ENCODE measurements around the gene SNTA1.

The SNTA1 gene

GRCh38 chr20:33401184-33401920 is 42.2 kb downstream of the SNTA1 start, which contains the start of gene CDK5RAP1:
TSS of gene CDK5RAP1 (minus strand) at chr20:33401519. CDS start at chr20:33397064, 4,455 bp downstream.
- peak; percentile 87 to 94 for DNase-seq
- H3K4me3 ChIP-seq (ENCODE audit: low read depth, low read length): peak within 1 kb of the TSS; percentile 96
- peak within 1 kb of the TSS; percentile 64 for H3K9ac ChIP-seq (ENCODE audit: low read length)
- H3K14ac ChIP-seq (ENCODE audit: low read length): peak within 1 kb of the TSS; percentile 85
- WGBS (ENCODE audit: extremely low coverage, insufficient coverage, insufficient read length): no CpG with 5 or more reads among the region's 43 CpGs
- H3K36me3 ChIP-seq (ENCODE audit: control insufficient read depth in 1 of 2, insufficient read depth in 2 of 2, low read length in 2 of 2): peaks cover 0 to 6% of the 10 kb centered on the region in 2 experiments
- H4K8ac ChIP-seq (ENCODE audit: low read depth, low read length): peak within 1 kb of the TSS; percentile 98
- peak within 1 kb of the TSS; percentile 62 for H2BK120ac ChIP-seq (ENCODE audit: insufficient read depth, low read length, poor library complexity)
- peak within 1 kb of the TSS; percentile 84 for H2AFZ ChIP-seq (ENCODE audit: insufficient read depth, low read length, poor library complexity)
- H3K4ac ChIP-seq (ENCODE audit: low read depth, low read length): peak within 1 kb of the TSS; percentile 87
- H4K91ac ChIP-seq (ENCODE audit: low read depth, low read length): peak within 1 kb of the TSS; percentile 82
- H3K27ac ChIP-seq (ENCODE audit: low read depth, low read length): no peak within 1 kb of the TSS
- peaks cover 3% of the 10 kb centered on the region for H3K79me1 ChIP-seq (ENCODE audit: low read length)
- H3K4me2 ChIP-seq (ENCODE audit: low read length): peak within 1 kb of the TSS; percentile 92
- no peak within 1 kb of the TSS for H3K23ac ChIP-seq (ENCODE audit: low read length)
- peak within 1 kb of the TSS; percentile 96 for H4K12ac ChIP-seq (ENCODE audit: low read depth, low read length)
- H3K27me3 ChIP-seq (ENCODE audit: insufficient read depth, low read length): no peaks in the 10 kb centered on the region
- peaks cover 6% of the 10 kb centered on the region for H3K79me2 ChIP-seq (ENCODE audit: control insufficient read depth, insufficient read depth, low read length, poor library complexity)
- peak within 1 kb of the TSS; percentile 71 for H3K18ac ChIP-seq (ENCODE audit: low read length)
- no peak within 1 kb of the TSS for H2AK5ac ChIP-seq (ENCODE audit: low read length)
- no peak within 1 kb of the TSS for H2BK12ac ChIP-seq (ENCODE audit: low read length)
- peaks cover 0 to 7% of the 10 kb centered on the region in 2 experiments for H3K4me1 ChIP-seq (ENCODE audit: control insufficient read depth in 1 of 2, insufficient read depth in 2 of 2, low read length in 2 of 2)
- H2BK5ac ChIP-seq (ENCODE audit: low read depth, low read length, poor library complexity): no peak within 1 kb of the TSS
- H3K9me3 ChIP-seq (ENCODE audit: insufficient read depth, low read depth, low read length): no peaks in the 10 kb centered on the region

- H2AK5ac ChIP-seq (ENCODE audit: low read length): no peak overlapping the region
Measured at GRCh38 chr20:33400812-33401183, 42.8 kb downstream of the SNTA1 start.

GRCh38 chr20:33399924-33400323 is 43.6 kb downstream of the SNTA1 start:
- WGBS (ENCODE audit: extremely low coverage, insufficient coverage, insufficient read length): no CpG with 5 or more reads among the region's 6 CpGs

More at GRCh38 chr20:33400812-33401183, 42.8 kb downstream of the SNTA1 start:
- DNase-seq: peak in 1 of 2 donors; percentile 17
- peak overlapping the region; percentile 82 for H4K91ac ChIP-seq (ENCODE audit: low read depth, low read length)
- no peaks in the 10 kb centered on the region for H3K27me3 ChIP-seq (ENCODE audit: insufficient read depth, low read length)
- H2BK5ac ChIP-seq (ENCODE audit: low read depth, low read length, poor library complexity): no peak overlapping the region
- peak overlapping the region; percentile 92 for H3K4me2 ChIP-seq (ENCODE audit: low read length)
- H3K14ac ChIP-seq (ENCODE audit: low read length): peak overlapping the region; percentile 85
- H3K36me3 ChIP-seq (ENCODE audit: control insufficient read depth in 1 of 2, insufficient read depth in 2 of 2, low read length in 2 of 2): peaks cover 0 to 6% of the 10 kb centered on the region in 2 experiments
- H3K4me3 ChIP-seq (ENCODE audit: low read depth, low read length): peak overlapping the region; percentile 96
- peak overlapping the region; percentile 64 for H3K9ac ChIP-seq (ENCODE audit: low read length)
- H3K79me1 ChIP-seq (ENCODE audit: low read length): peaks cover 3% of the 10 kb centered on the region
- H3K79me2 ChIP-seq (ENCODE audit: control insufficient read depth, insufficient read depth, low read length, poor library complexity): peaks cover 6% of the 10 kb centered on the region
- no peak overlapping the region for H3K27ac ChIP-seq (ENCODE audit: low read depth, low read length)
- H2BK120ac ChIP-seq (ENCODE audit: insufficient read depth, low read length, poor library complexity): no peak overlapping the region
- no peak overlapping the region for H2BK12ac ChIP-seq (ENCODE audit: low read length)
- H3K18ac ChIP-seq (ENCODE audit: low read length): peak overlapping the region; percentile 71
- H3K23ac ChIP-seq (ENCODE audit: low read length): no peak overlapping the region
- H4K12ac ChIP-seq (ENCODE audit: low read depth, low read length): peak overlapping the region; percentile 96
- H4K8ac ChIP-seq (ENCODE audit: low read depth, low read length): peak overlapping the region; percentile 98
- H3K9me3 ChIP-seq (ENCODE audit: insufficient read depth, low read depth, low read length): no peaks in the 10 kb centered on the region
- whole genome bisulfite sequencing (ENCODE audit: extremely low coverage, insufficient coverage, insufficient read length): no CpG with 5 or more reads among the region's 8 CpGs
- H3K4me1 ChIP-seq (ENCODE audit: control insufficient read depth in 1 of 2, insufficient read depth in 2 of 2, low read length in 2 of 2): peaks cover 0 to 7% of the 10 kb centered on the region in 2 experiments
- peak overlapping the region; percentile 87 for H3K4ac ChIP-seq (ENCODE audit: low read depth, low read length)
- peak overlapping the region; percentile 84 for H2AFZ ChIP-seq (ENCODE audit: insufficient read depth, low read length, poor library complexity)

GRCh38 chr20:33394718-33395117 is 48.8 kb downstream of the SNTA1 start:
- no peak overlapping the region for H2AK5ac ChIP-seq (ENCODE audit: low read length)
- no peak overlapping the region for H3K4me2 ChIP-seq (ENCODE audit: low read length)
- H3K27ac ChIP-seq (ENCODE audit: low read depth, low read length): no peak overlapping the region
- H3K4ac ChIP-seq (ENCODE audit: low read depth, low read length): no peak overlapping the region
- H2BK120ac ChIP-seq (ENCODE audit: insufficient read depth, low read length, poor library complexity): no peak overlapping the region
- no peak overlapping the region for H2BK5ac ChIP-seq (ENCODE audit: low read depth, low read length, poor library complexity)
- no peak overlapping the region for H2AFZ ChIP-seq (ENCODE audit: insufficient read depth, low read length, poor library complexity)
- H4K8ac ChIP-seq (ENCODE audit: low read depth, low read length): no peak overlapping the region
- 100% methylated on average over 1 of the region's 4 CpGs for WGBS (ENCODE audit: extremely low coverage, insufficient coverage, insufficient read length)
- no peaks in the 10 kb centered on the region for H3K79me1 ChIP-seq (ENCODE audit: low read length)
- H3K4me1 ChIP-seq (ENCODE audit: control insufficient read depth in 1 of 2, insufficient read depth in 2 of 2, low read length in 2 of 2): no peaks in the 10 kb centered on the region
- H4K12ac ChIP-seq (ENCODE audit: low read depth, low read length): no peak overlapping the region
- H3K36me3 ChIP-seq (ENCODE audit: control insufficient read depth in 1 of 2, insufficient read depth in 2 of 2, low read length in 2 of 2): peaks cover 12 to 27% of the 10 kb centered on the region in 2 experiments
- H3K9ac ChIP-seq (ENCODE audit: low read length): no peak overlapping the region
- no peak overlapping the region for H3K14ac ChIP-seq (ENCODE audit: low read length)
- no peaks in the 10 kb centered on the region for H3K27me3 ChIP-seq (ENCODE audit: insufficient read depth, low read length)
- no peak overlapping the region for H4K91ac ChIP-seq (ENCODE audit: low read depth, low read length)
- no peak for DNase-seq
- peaks cover 2% of the 10 kb centered on the region for H3K79me2 ChIP-seq (ENCODE audit: control insufficient read depth, insufficient read depth, low read length, poor library complexity)
- no peak overlapping the region for H3K4me3 ChIP-seq (ENCODE audit: low read depth, low read length)
- H2BK12ac ChIP-seq (ENCODE audit: low read length): no peak overlapping the region
- H3K9me3 ChIP-seq (ENCODE audit: insufficient read depth, low read depth, low read length): no peaks in the 10 kb centered on the region
- peak overlapping the region; percentile 39 for H3K18ac ChIP-seq (ENCODE audit: low read length)
- H3K23ac ChIP-seq (ENCODE audit: low read length): no peak overlapping the region

More at GRCh38 chr20:33399924-33400323, 43.6 kb downstream of the SNTA1 start:
- peaks cover 0 to 7% of the 10 kb centered on the region in 2 experiments for H3K36me3 ChIP-seq (ENCODE audit: control insufficient read depth in 1 of 2, insufficient read depth in 2 of 2, low read length in 2 of 2)
- H3K27ac ChIP-seq (ENCODE audit: low read depth, low read length): no peak overlapping the region
- no peak overlapping the region for H4K91ac ChIP-seq (ENCODE audit: low read depth, low read length)
- no peak overlapping the region for H3K4me3 ChIP-seq (ENCODE audit: low read depth, low read length)
- no peak overlapping the region for H2AFZ ChIP-seq (ENCODE audit: insufficient read depth, low read length, poor library complexity)
- H3K4me2 ChIP-seq (ENCODE audit: low read length): peak overlapping the region; percentile 92
- no peak for DNase-seq
- H3K9me3 ChIP-seq (ENCODE audit: insufficient read depth, low read depth, low read length): no peaks in the 10 kb centered on the region
- H3K9ac ChIP-seq (ENCODE audit: low read length): no peak overlapping the region
- H3K27me3 ChIP-seq (ENCODE audit: insufficient read depth, low read length): no peaks in the 10 kb centered on the region
- H2BK5ac ChIP-seq (ENCODE audit: low read depth, low read length, poor library complexity): no peak overlapping the region
- no peak overlapping the region for H2BK120ac ChIP-seq (ENCODE audit: insufficient read depth, low read length, poor library complexity)
- no peak overlapping the region for H2BK12ac ChIP-seq (ENCODE audit: low read length)
- H3K79me2 ChIP-seq (ENCODE audit: control insufficient read depth, insufficient read depth, low read length, poor library complexity): peaks cover 6% of the 10 kb centered on the region
- H3K18ac ChIP-seq (ENCODE audit: low read length): no peak overlapping the region
- no peak overlapping the region for H3K14ac ChIP-seq (ENCODE audit: low read length)
- H3K23ac ChIP-seq (ENCODE audit: low read length): no peak overlapping the region
- H3K4ac ChIP-seq (ENCODE audit: low read depth, low read length): peak overlapping the region; percentile 29
- no peak overlapping the region for H4K8ac ChIP-seq (ENCODE audit: low read depth, low read length)
- H3K4me1 ChIP-seq (ENCODE audit: control insufficient read depth in 1 of 2, insufficient read depth in 2 of 2, low read length in 2 of 2): peaks cover 0 to 7% of the 10 kb centered on the region in 2 experiments
- H4K12ac ChIP-seq (ENCODE audit: low read depth, low read length): no peak overlapping the region
- H2AK5ac ChIP-seq (ENCODE audit: low read length): no peak overlapping the region
- H3K79me1 ChIP-seq (ENCODE audit: low read length): peaks cover 3% of the 10 kb centered on the region

Data from trophoblast cell (in vitro differentiated cells and primary cell).